Sigmoid colon (tissue), 7 donors: ENCODE results near the gene HHEX. TPM values are rescaled to one million over a fixed set of nuclear protein-coding genes. Genes with fewer than 3 reads are reported as not detected.
"Not testable (repeated sequence)": the region's sequence is repeated elsewhere in the genome, so short reads cannot be mapped to it uniquely, and the experiment has no call there.

Experiments used
- DNase-seq: peaks from one replicate; pipeline ENCODE4 v3.0.0-alpha.2; 2019
- H3K27ac ChIP-seq, 4 donors: fragments of 200-600 bp; sonication (generic); one replicate each; pipeline ENCODE4 v1.5.1; 2016 to 2019; ENCODE audit warnings: mild to moderate bottlenecking in 1 of 4
- H3K27me3 ChIP-seq, 3 donors: fragments of 200-600 bp; sonication (generic); one replicate each; pipeline ENCODE4 v1.5.1; 2019; ENCODE audit warnings: mild to moderate bottlenecking in 1 of 3
- H3K36me3 ChIP-seq, 4 donors: fragments of 200-600 bp; sonication (generic); one replicate each; pipeline ENCODE4 v1.5.1; 2016 to 2019
- H3K4me1 ChIP-seq, 4 donors: fragments of 200-600 bp; sonication (generic); one replicate each; pipeline ENCODE4 v1.5.1; 2017 to 2019
- H3K4me3 ChIP-seq, 4 donors: fragments of 200-600 bp; sonication (generic); one replicate each; pipeline ENCODE4 v1.5.1; 2017 to 2019; ENCODE audit warnings: mild to moderate bottlenecking in 2 of 4, moderate library complexity in 1 of 4
- H3K9me3 ChIP-seq, 4 donors: fragments of 200-600 bp in 3 of 4; sonication (generic) in 3 of 4; one replicate each; pipeline versions ENCODE4 v1.5.1 to v1.6.1; 2013 to 2019
- CTCF ChIP-seq, 4 experiments: fragments of 450-650 bp in 3 of 4; fragments of 200-600 bp in 1 of 4; IDR thresholded peaks; one replicate each; pipeline ENCODE4 v1.5.1; 2016 to 2019; ENCODE audit warnings: antibody characterized with exemption in 4 of 4, mild to moderate bottlenecking in 3 of 4, moderate library complexity in 2 of 4
- EP300 ChIP-seq, 4 donors: sonication (generic); formaldehyde crosslinking; IDR thresholded peaks; one replicate each; pipeline ENCODE4 v1.6.1; 2017; ENCODE audit warnings: antibody characterized with exemption in 4 of 4
- POLR2A ChIP-seq, 2 donors: fragments of 450-650 bp; IDR thresholded peaks; one replicate each; pipeline ENCODE4 v1.6.1; 2016; ENCODE audit warnings: antibody characterized with exemption in 2 of 2, mild to moderate bottlenecking in 2 of 2, moderate library complexity in 2 of 2
- POLR2AphosphoS5 ChIP-seq, 4 donors: sonication (generic); formaldehyde crosslinking; IDR thresholded peaks; one replicate each; pipeline ENCODE4 v1.6.1; 2017; ENCODE audit warnings: antibody characterized with exemption in 4 of 4
- WGBS, 2 donors: extraction: QIAGEN DNeasy Blood & Tissue Kit; methylation state at CpG; one replicate each; pipeline ENCODE4 v1.1.7; 2013; 5-methylcytosine and 5-hydroxymethylcytosine counted together
- intact Hi-C: fragments of 100-400 bp; cut with DNase I; formaldehyde crosslinking; loops from one replicate; pipeline ENCODE4 v1.15.1; 2023
- polyA plus RNA-seq, 3 donors: library from polyadenylated mRNA; stranded (reverse); fragments of 200-250 nt; gene quantifications; one replicate each; pipeline ENCODE4 v1.2.3, GENCODE V29; 2013
- small RNA-seq, 3 donors: library from RNA; depleted of rRNA; stranded (forward); fragments of <200 nt; gene quantifications; one replicate each; pipeline ENCODE3, GENCODE V24; 2016
- total RNA-seq, 4 donors: library from RNA; depleted of rRNA; stranded (reverse); fragments of >200 nt; gene quantifications; one replicate each; pipeline ENCODE4 v1.1.0, GENCODE V29; 2016
- donor health status: healthy with polysubstance abuse.
- donor health status: Bipolar disorder and iron deficiency.
- donor health status: healthy.

HHEX gene
- total and polyA plus RNA-seq, 7 donors, result 2.8 to 13.2 (median 6.6) TPM

- H3K4me1 ChIP-seq, result no peaks in the 10 kb centered on the region
- 93 to 95% methylated on average over 3 of the region's 3 CpGs for WGBS, 2 donors
These were observed 51.0 kb downstream of the HHEX start for GRCh38 chr10:92740762-92741161.

GRCh38 chr10:92741741-92742140 is 52.0 kb downstream of the HHEX start:
- whole genome bisulfite sequencing, 2 donors, result 87 to 89% methylated on average over 4 of the region's 4 CpGs

More at GRCh38 chr10:92740762-92741161, 51.0 kb downstream of the HHEX start:
- Histone ChIP-seq H3K27me3 (no peaks in the 10 kb centered on the region), H3K4me3 (no peak overlapping the region), H3K9me3 (no peaks in the 10 kb centered on the region), H3K36me3 (no peaks in the 10 kb centered on the region), H3K27ac (no peak overlapping the region)
- intact Hi-C loops, result no loop called here
- TF ChIP-seq CTCF (IDR thresholded peaks at IDR 0.05) (no peak), POLR2A (IDR thresholded peaks at IDR 0.05) (no peak), POLR2AphosphoS5 (IDR thresholded peaks at IDR 0.05) (no peak), EP300 (IDR thresholded peaks at IDR 0.05) (no peak)
- DNase-seq, result no peak

GRCh38 chr10:92742331-92743228 is 52.8 kb downstream of the HHEX start:
- Histone ChIP-seq H3K36me3 (no peaks in the 10 kb centered on the region), H3K27me3 (no peaks in the 10 kb centered on the region), H3K4me3 (no peak overlapping the region), H3K4me1 (no peaks in the 10 kb centered on the region), H3K27ac (no peak overlapping the region), H3K9me3 (no peaks in the 10 kb centered on the region)
- TF ChIP-seq POLR2A (IDR thresholded peaks at IDR 0.05) (no peak), CTCF (IDR thresholded peaks at IDR 0.05) (no peak), POLR2AphosphoS5 (IDR thresholded peaks at IDR 0.05) (no peak), EP300 (IDR thresholded peaks at IDR 0.05) (no peak)
- DNase-seq, result no peak
- intact Hi-C loops, result no loop called here
- 81 to 88% methylated on average over 9 of the region's 9 CpGs for WGBS, 2 donors

More at GRCh38 chr10:92741741-92742140, 52.0 kb downstream of the HHEX start:
- H3K36me3 ChIP-seq, H3K9me3 ChIP-seq, H3K4me1 ChIP-seq, intact Hi-C loops, H3K27me3 ChIP-seq, H3K27ac ChIP-seq, DNase-seq, H3K4me3 ChIP-seq: not testable (repeated sequence)

Small RNAs within 50 kb of the gene (small RNA-seq; reads per million reads assigned to genes)
- 0 reads per million in 3 donors for gene RF00019
- 0 reads per million in 3 donors for gene RN7SL644P

Other genes with a start within 250 kb of the HHEX start
- gene IDE, start 115.9 kb upstream of the HHEX start, total RNA-seq, result 10 to 100 TPM; 23.3 to 32.9 (median 28.8) TPM
- 10 to 100 TPM in 1 of 3 donors, 1 to 10 TPM in 2; 7.8 to 12.3 (median 9.6) TPM for gene IDE, start 115.9 kb upstream of the HHEX start, polyA plus RNA-seq
- under 1 TPM; 0.16 to 0.95 (median 0.77) TPM for gene KIF11, start 96.8 kb upstream of the HHEX start, total RNA-seq
- gene KIF11, start 96.8 kb upstream of the HHEX start, polyA plus RNA-seq, result 10 to 100 TPM in 1 of 3 donors, 1 to 10 TPM in 2; 2.4 to 10.1 (median 3.2) TPM
- gene EXOC6, start 158.6 kb downstream of the HHEX start, total RNA-seq, result 10 to 100 TPM; 16.6 to 20.2 (median 18.9) TPM
- 10 to 100 TPM in 1 of 3 donors, 1 to 10 TPM in 2; 6.6 to 10.9 (median 9.1) TPM for gene EXOC6, start 158.6 kb downstream of the HHEX start, polyA plus RNA-seq